Spleen (tissue), 11 donors: Measurements from ENCODE around the gene TUBB1. TPM values are rescaled to one million over a fixed set of nuclear protein-coding genes. Genes with fewer than 3 reads are reported as not detected.
A peak's percentile ranks its signal among the peaks of the same experiment; 100 is the strongest.

Source experiments
- DNase-seq: peaks from one replicate; pipeline ENCODE4 v3.0.0-alpha.2; 2020
- H3K27ac ChIP-seq, 8 donors: fragments of 200-600 bp; sonication (generic) in 7 of 8; 1 replicate in 4 of 8; 2 replicates in 4 of 8; pipeline versions ENCODE4 v1.5.0 to v1.8.0; 2016 to 2021; ENCODE audit warnings: inconsistent platforms in 4 of 8, mild to moderate bottlenecking in 4 of 8, moderate library complexity in 1 of 8
- H3K27me3 ChIP-seq, 7 donors: fragments of 200-600 bp; sonication (generic) in 6 of 7; replicated peaks in 1 of 7; 1 replicate in 4 of 7; 2 replicates in 3 of 7; pipeline versions ENCODE4 v1.5.0 to v1.8.0; 2016 to 2021; ENCODE audit warnings: inconsistent platforms in 3 of 7, mild to moderate bottlenecking in 1 of 7
- H3K36me3 ChIP-seq, 6 donors: fragments of 200-600 bp; sonication (generic) in 5 of 6; 1 replicate in 4 of 6; 2 replicates in 2 of 6; pipeline versions ENCODE4 v1.5.0 to v1.8.0; 2016 to 2021; ENCODE audit warnings: inconsistent platforms in 2 of 6
- H3K4me1 ChIP-seq, 6 donors: fragments of 200-600 bp; sonication (generic) in 5 of 6; 1 replicate in 3 of 6; 2 replicates in 3 of 6; pipeline versions ENCODE4 v1.5.0 to v1.8.0; 2016 to 2021; ENCODE audit warnings: inconsistent platforms in 3 of 6
- H3K4me3 ChIP-seq, 8 donors: fragments of 200-600 bp; sonication (generic) in 7 of 8; 1 replicate in 4 of 8; 2 replicates in 4 of 8; pipeline versions ENCODE4 v1.5.0 to v1.8.0; 2016 to 2021; ENCODE audit warnings: inconsistent platforms in 4 of 8, mild to moderate bottlenecking in 4 of 8, moderate library complexity in 2 of 8
- H3K9me3 ChIP-seq, 8 donors: fragments of 200-600 bp; sonication (generic) in 7 of 8; 1 replicate in 4 of 8; 2 replicates in 4 of 8; pipeline versions ENCODE4 v1.5.0 to v1.8.0; 2016 to 2021; ENCODE audit warnings: inconsistent platforms in 4 of 8
- CTCF ChIP-seq, 11 experiments: fragments of 200-600 bp in 7 of 11; fragments of 450-650 bp in 4 of 11; sonication (generic) in 4 of 11; IDR thresholded peaks in 8 of 11; conservative IDR thresholded peaks in 3 of 11; 1 replicate in 7 of 11; 2 replicates in 4 of 11; pipeline versions ENCODE4 v1.4.0 to v1.8.0; 2016 to 2021; ENCODE audit warnings: antibody characterized with exemption in 11 of 11, inconsistent platforms in 4 of 11, mild to moderate bottlenecking in 1 of 11
- POLR2A ChIP-seq, 3 donors: fragments of 450-650 bp; IDR thresholded peaks; one replicate each; pipeline ENCODE4 v1.5.1; 2017; ENCODE audit warnings: antibody characterized with exemption in 3 of 3, mild to moderate bottlenecking in 1 of 3
- POLR2AphosphoS5 ChIP-seq, 3 donors: sonication (generic); formaldehyde crosslinking; IDR thresholded peaks; one replicate each; pipeline ENCODE4 v1.5.1; 2017; ENCODE audit warnings: antibody characterized with exemption in 3 of 3
- WGBS, 5 donors: extraction: QIAGEN DNeasy Blood & Tissue Kit in 3 of 5; methylation state at CpG; one replicate each; pipeline versions ENCODE4 v1.1.5 to v1.1.7; 2013 to 2018; 5-methylcytosine and 5-hydroxymethylcytosine counted together
- intact Hi-C: fragments of 100-400 bp; cut with DNase I; formaldehyde crosslinking; loops from one replicate; pipeline ENCODE4 v1.15.0; 2023; ENCODE audit warnings: low total_unique reads
- polyA plus RNA-seq, 3 donors: library from polyadenylated mRNA; stranded (reverse); fragments of 200-250 nt; gene quantifications; one replicate each; pipeline ENCODE4 v1.2.1, GENCODE V29; 2013
- total RNA-seq, 7 donors: library from RNA; depleted of rRNA in 3 of 7; stranded (reverse); fragments of >200 nt in 3 of 7; fragmentation: NEBNext Ultra II Directional in 4 of 7; extraction: Animal tissue kit (Norgen Biotek cat#: 25700) in 4 of 7; gene quantifications; one replicate each; pipeline versions ENCODE4 v1.1.0 to v1.2.1, GENCODE V29; 2016 to 2021
- donor health status: healthy with polysubstance abuse.
- donor health status: DM: no; HTN: no; CAD: no; lungs with moderate emphysema.
- donor health status: DM: no; HTN: no; CAD: no.
- donor health status: Bipolar disorder and iron deficiency.
- donor health status: healthy.
- donor health status: DM: no; HTN: no; CAD: no.
- donor health status: DM: yes; HTN: yes; CAD: no.

TUBB1 gene
- total and polyA plus RNA-seq, 10 donors, result 0.63 to 34.3 (median 19.7) TPM

- peak; percentile 55 for DNase-seq
- Histone ChIP-seq H3K36me3 (peaks cover 0 to 74% (median 69%) of the 10 kb centered on the region in 6 donors), H3K27me3 (no peaks in the 10 kb centered on the region), H3K4me3 (no peak overlapping the region), H3K4me1 (peaks cover 16 to 53% (median 43%) of the 10 kb centered on the region in 6 donors), H3K9me3 (no peaks in the 10 kb centered on the region), H3K27ac (peak overlapping the region in 1 of 8 donors; percentile 57)
- intact Hi-C loops, result loop anchor here (10.0 kb wide), 1 partner anchor 47 kb away; the partner anchor contains the start of gene ATP5F1E
- 76 to 89% (median 85%) methylated on average over 9 of the region's 9 CpGs for WGBS, 5 donors
- TF ChIP-seq POLR2A (IDR thresholded peaks at IDR 0.05) (no peak), POLR2AphosphoS5 (IDR thresholded peaks at IDR 0.05) (peak; percentile 11 to 58 (median 21))
These were observed 31.3 kb upstream of the TUBB1 start for GRCh38 chr20:58987790-58988564.

GRCh38 chr20:58988565-58988882, 30.7 kb upstream of the TUBB1 start:
- Histone ChIP-seq H3K36me3 (peaks cover 0 to 79% (median 75%) of the 10 kb centered on the region in 6 donors), H3K9me3 (no peaks in the 10 kb centered on the region), H3K27me3 (no peaks in the 10 kb centered on the region), H3K4me1 (peaks cover 13 to 53% (median 41%) of the 10 kb centered on the region in 6 donors), H3K27ac (peak overlapping the region in 1 of 8 donors; percentile 57), H3K4me3 (no peak overlapping the region)
- TF ChIP-seq CTCF (IDR thresholded peaks at IDR 0.05 in 8 of 11, conservative IDR thresholded peaks at IDR 0.05 in 3 of 11), result no peak
- no peak for TF ChIP-seq POLR2A (IDR thresholded peaks at IDR 0.05)
- no peak for TF ChIP-seq POLR2AphosphoS5 (IDR thresholded peaks at IDR 0.05)
- peak; percentile 34 for DNase-seq
- 84 to 92% (median 88%) methylated on average over 6 of the region's 6 CpGs for WGBS, 5 donors
- intact Hi-C loops, result loop anchor here (10.0 kb wide), 1 partner anchor 46 kb away; the partner anchor contains the start of gene ATP5F1E

GRCh38 chr20:58989196-58989595, 30.0 kb upstream of the TUBB1 start:
- intact Hi-C loops, result loop anchor here (10.0 kb wide), 1 partner anchor 46 kb away; the partner anchor contains the start of gene ATP5F1E
- no peak overlapping the region for H3K27ac ChIP-seq
- peaks cover 0 to 86% (median 81%) of the 10 kb centered on the region in 6 donors for H3K36me3 ChIP-seq

More at GRCh38 chr20:58989196-58989595, 30.0 kb upstream of the TUBB1 start:
- H3K27me3 ChIP-seq, result no peaks in the 10 kb centered on the region
- peak; percentile 25 for DNase-seq
- no peak overlapping the region for H3K4me3 ChIP-seq
- H3K9me3 ChIP-seq, result no peaks in the 10 kb centered on the region
- TF ChIP-seq POLR2AphosphoS5 (IDR thresholded peaks at IDR 0.05) (peak in 1 of 3 donors; percentile 5), CTCF (IDR thresholded peaks at IDR 0.05 in 8 of 11, conservative IDR thresholded peaks at IDR 0.05 in 3 of 11) (no peak)
- peaks cover 7 to 53% (median 40%) of the 10 kb centered on the region in 6 donors for H3K4me1 ChIP-seq
- 88 to 98% (median 91%) methylated on average over 10 of the region's 10 CpGs for WGBS, 5 donors
